Activated CD8-positive, alpha-beta T cell treated with anti-CD3 and anti-CD28 coated beads for 36 hours (primary cell): Measurements from ENCODE around the gene RGMB. TPM values are rescaled to one million over a fixed set of nuclear protein-coding genes. Genes with fewer than 3 reads are reported as not detected.

ENCODE experiments used
- ATAC-seq: fragments of 200-7000 bp; cut with Tn5 transposase; one replicate; pipeline ENCODE4 v1.10.0; 2021; ENCODE audit warnings: mild to moderate bottlenecking, moderate library complexity
- CTCF ChIA-PET: fragments of 350-600 bp; sonication (Branson Sonifier 250); formaldehyde crosslinking; loops from one replicate; lab custom pipeline; 2021; ENCODE audit warnings: antibody characterized with exemption; lab: Charles Lee
- POLR2A ChIA-PET: fragments of 350-600 bp; sonication (Branson Sonifier 250); formaldehyde crosslinking; loops from one replicate; lab custom pipeline; 2021; ENCODE audit warnings: antibody characterized with exemption; lab: Charles Lee
- DNase-seq: peaks from one replicate; pipeline ENCODE4 v3.0.0-alpha.2; 2020
- H3K27ac Mint-ChIP-seq: one replicate; pipeline ENCODE4 v1.8.0; 2021; ENCODE audit warnings: mild to moderate bottlenecking, mixed read lengths
- H3K27me3 Mint-ChIP-seq: one replicate; pipeline ENCODE4 v1.8.0; 2021; ENCODE audit warnings: mixed read lengths
- H3K36me3 Mint-ChIP-seq: one replicate; pipeline ENCODE4 v1.8.0; 2021; ENCODE audit warnings: low read depth, mixed read lengths
- H3K4me1 Mint-ChIP-seq: one replicate; pipeline ENCODE4 v1.8.0; 2021; ENCODE audit warnings: low read depth, mixed read lengths
- H3K4me3 Mint-ChIP-seq: one replicate; pipeline ENCODE4 v1.8.0; 2021; ENCODE audit warnings: mild to moderate bottlenecking, moderate library complexity, mixed read lengths
- H3K9me3 Mint-ChIP-seq: one replicate; pipeline ENCODE4 v1.8.0; 2021; ENCODE audit warnings: mixed read lengths
- intact Hi-C: fragments of 100-400 bp; cut with micrococcal nuclease; formaldehyde crosslinking; loops from one replicate; pipeline ENCODE4 v1.10.0; 2022
- total RNA-seq, 2 experiments: library from RNA; stranded (reverse); gene quantifications; one replicate each; pipeline ENCODE4 v1.2.3, GENCODE V29; 2021
- TF ChIP-seq, protein P1 (sequence below): fragments of 200-600 bp; IDR thresholded peaks from one replicate; pipeline ENCODE4 v1.8.0; 2022; ENCODE audit warnings: antibody characterized with exemption, mild to moderate bottlenecking

The RGMB gene
- total RNA-seq, 2 experiments from 2014 or later = 1.6 to 1.9 TPM

DNA sequence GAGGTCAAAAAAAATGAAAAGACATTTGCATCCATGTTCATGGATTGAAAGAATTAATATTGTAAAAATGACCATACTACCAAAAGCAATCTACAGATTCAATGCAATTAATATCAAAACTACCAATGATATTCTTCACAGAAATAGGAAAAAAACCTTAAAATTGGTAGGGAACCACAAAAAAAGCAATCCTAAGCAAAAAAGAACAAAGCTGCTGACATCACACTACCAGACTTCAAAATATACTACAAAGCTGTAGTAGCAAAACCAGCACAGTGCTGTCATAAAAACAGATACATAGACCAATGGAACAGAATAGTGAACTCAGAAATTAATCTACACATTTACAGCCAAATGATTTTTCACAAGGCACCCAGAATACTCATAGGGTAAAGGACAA, 34.3 kb downstream of the RGMB start:
- DNase-seq (no peak), ATAC-seq (no peak)
- Mint-ChIP-seq H3K36me3 (peaks cover 2% of the 10 kb centered on the region), H3K9me3 (peaks cover 11% of the 10 kb centered on the region), H3K27me3 (peaks cover 2% of the 10 kb centered on the region), H3K27ac (no peak overlapping the region), H3K4me1 (no peaks in the 10 kb centered on the region), H3K4me3 (no peak overlapping the region)
- intact Hi-C loops = no loop called here
- TF ChIP-seq, protein P1, sequence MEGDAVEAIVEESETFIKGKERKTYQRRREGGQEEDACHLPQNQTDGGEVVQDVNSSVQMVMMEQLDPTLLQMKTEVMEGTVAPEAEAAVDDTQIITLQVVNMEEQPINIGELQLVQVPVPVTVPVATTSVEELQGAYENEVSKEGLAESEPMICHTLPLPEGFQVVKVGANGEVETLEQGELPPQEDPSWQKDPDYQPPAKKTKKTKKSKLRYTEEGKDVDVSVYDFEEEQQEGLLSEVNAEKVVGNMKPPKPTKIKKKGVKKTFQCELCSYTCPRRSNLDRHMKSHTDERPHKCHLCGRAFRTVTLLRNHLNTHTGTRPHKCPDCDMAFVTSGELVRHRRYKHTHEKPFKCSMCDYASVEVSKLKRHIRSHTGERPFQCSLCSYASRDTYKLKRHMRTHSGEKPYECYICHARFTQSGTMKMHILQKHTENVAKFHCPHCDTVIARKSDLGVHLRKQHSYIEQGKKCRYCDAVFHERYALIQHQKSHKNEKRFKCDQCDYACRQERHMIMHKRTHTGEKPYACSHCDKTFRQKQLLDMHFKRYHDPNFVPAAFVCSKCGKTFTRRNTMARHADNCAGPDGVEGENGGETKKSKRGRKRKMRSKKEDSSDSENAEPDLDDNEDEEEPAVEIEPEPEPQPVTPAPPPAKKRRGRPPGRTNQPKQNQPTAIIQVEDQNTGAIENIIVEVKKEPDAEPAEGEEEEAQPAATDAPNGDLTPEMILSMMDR = no peak
- ChIA-PET CTCF (no interaction called here), POLR2A (no interaction called here)

DNA sequence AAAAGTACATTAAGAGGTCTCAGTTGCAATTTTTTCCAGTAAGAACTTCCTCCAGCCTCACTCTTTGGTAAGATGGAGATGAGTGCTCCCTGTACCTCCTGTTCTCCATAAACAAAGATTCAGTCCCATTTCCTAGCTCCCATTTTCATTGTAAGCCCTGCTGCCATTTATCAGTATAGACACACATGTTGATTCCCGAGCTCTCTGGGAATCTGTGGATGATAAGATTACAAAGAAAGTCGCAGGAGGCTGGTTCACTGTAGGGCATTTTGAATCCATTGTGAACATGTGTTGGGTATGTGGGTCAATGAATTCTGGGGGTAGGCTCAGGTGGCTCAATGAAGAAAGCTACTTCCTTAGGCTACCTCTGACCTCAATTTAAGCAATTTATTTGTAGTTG, 36.7 kb downstream of the RGMB start:
- ChIA-PET POLR2A (no interaction called here), CTCF (interaction anchor here (1.3 kb wide), 1 partner anchor 42 kb away, joined by 3 read pairs; no protein-coding TSS in a partner anchor)
- H3K4me3 Mint-ChIP-seq = no peak overlapping the region
- no peak for DNase-seq
- peaks cover 9% of the 10 kb centered on the region for H3K9me3 Mint-ChIP-seq
- no peaks in the 10 kb centered on the region for H3K27me3 Mint-ChIP-seq
- peaks cover 2% of the 10 kb centered on the region for H3K36me3 Mint-ChIP-seq
- ATAC-seq = no peak
- peaks cover 2% of the 10 kb centered on the region for H3K4me1 Mint-ChIP-seq
- H3K27ac Mint-ChIP-seq = no peak overlapping the region
- intact Hi-C loops = no loop called here
- TF ChIP-seq, protein P1 = no peak

DNA sequence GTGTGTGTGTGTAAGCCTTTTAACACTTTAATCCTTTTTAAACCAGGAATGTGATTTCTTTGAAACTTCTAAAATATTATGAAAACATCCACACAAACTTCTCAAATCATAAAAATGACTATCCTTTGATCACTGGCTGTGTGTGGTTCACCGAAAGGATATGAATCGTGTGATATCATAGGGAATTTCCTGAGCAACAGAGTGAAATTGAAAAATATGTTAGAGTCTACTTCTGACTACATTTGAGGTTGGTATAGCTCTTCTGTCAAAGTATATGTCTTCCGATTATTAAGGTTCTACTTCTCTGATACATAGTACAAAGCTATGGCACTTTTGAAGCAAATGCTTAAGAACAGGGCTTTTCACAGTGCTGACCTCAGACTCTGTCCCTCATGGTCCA, 40.3 kb downstream of the RGMB start:
- ATAC-seq (no peak), DNase-seq (no peak)
- Mint-ChIP-seq H3K27ac (no peak overlapping the region), H3K36me3 (no peaks in the 10 kb centered on the region), H3K27me3 (peaks cover 3% of the 10 kb centered on the region), H3K4me3 (no peak overlapping the region), H3K9me3 (no peaks in the 10 kb centered on the region), H3K4me1 (peaks cover 2% of the 10 kb centered on the region)
- intact Hi-C loops = no loop called here
- CTCF ChIA-PET = interaction anchor here (1.1 to 1.5 kb wide), 3 partner anchors 17 to 45 kb away, joined by 3 to 7 read pairs (median 5); no protein-coding TSS in a partner anchor
- POLR2A ChIA-PET = no interaction called here
- TF ChIP-seq, protein P1 = no peak

DNA sequence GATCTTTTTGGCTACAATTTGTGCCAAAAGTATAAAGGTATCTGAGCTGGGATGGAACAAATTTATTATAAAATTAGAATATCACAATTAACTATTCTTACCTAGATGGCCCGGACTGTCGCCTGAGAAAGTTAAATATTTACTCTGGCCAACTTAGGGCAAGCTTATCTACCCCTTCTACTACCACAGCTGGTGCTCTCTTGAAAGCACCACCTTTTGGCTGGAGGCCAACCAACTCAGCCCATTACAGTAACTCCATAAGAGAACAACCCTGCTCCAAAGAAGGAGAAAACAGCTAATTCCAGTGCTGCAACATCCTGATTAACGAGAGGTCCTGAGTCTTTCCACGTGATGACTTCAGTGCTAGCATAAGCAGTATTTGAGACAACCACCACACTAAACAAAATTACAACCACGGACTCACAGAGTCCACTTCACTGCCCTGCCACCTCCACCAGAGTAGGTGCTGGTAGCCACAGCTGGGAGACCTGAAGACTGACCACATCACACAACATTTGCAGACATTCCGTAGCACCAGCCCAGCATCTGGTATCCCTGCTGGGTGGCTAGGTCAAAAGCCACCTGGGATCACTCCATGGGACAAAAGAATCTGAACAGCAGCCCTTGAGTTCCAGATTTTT, 43.2 kb downstream of the RGMB start:
- Mint-ChIP-seq H3K27me3 (peaks cover 3% of the 10 kb centered on the region), H3K36me3 (no peaks in the 10 kb centered on the region), H3K9me3 (peaks cover 3% of the 10 kb centered on the region), H3K27ac (no peak overlapping the region), H3K4me3 (no peak overlapping the region), H3K4me1 (peaks cover 2% of the 10 kb centered on the region)
- TF ChIP-seq, protein P1 = no peak
- intact Hi-C loops = no loop called here
- CTCF ChIA-PET = interaction anchor here (1.2 kb wide), 1 partner anchor 45 kb away, joined by 3 read pairs; no protein-coding TSS in a partner anchor
- POLR2A ChIA-PET = no interaction called here
- DNase-seq (no peak), ATAC-seq (no peak)

DNA sequence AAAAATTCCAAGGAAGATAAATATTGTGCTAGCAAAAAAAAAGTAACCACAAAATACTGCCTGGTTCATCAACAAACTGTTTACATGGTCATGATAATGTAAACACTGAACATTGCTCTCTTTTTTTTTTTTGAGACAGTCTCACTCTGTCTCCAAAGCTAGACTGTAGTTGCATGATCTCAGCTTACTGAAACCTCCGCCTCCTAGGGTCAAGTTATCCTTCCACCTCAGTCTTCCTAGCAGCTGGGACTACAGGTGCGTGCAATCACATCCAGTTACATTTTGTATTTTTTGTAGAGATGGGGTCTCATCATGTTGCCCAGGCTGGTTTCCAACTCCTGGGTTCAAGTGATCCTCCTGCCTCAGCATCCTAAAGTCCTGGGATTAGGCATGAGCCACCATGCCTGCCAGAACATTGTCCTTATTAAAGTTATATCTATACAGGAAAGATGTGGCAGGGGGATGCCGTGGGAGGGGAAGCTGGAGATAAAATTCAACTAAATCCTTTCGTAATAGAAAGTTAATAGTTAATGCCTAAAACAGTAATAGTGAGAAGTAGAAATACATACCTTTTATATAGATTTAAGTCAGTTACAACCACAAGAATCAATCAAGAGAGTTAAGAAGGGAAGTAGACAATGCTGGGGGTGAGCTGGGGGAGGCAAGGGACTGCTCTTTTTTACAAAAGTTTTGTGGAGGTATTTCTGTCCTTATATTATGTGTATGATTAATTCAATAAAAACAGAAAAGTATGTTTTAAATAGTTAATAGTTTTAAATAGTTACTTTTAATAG, 52.3 kb downstream of the RGMB start:
- ATAC-seq (no peak), DNase-seq (no peak)
- H3K4me3 Mint-ChIP-seq = no peak overlapping the region
- intact Hi-C loops = no loop called here
- H3K27ac Mint-ChIP-seq = no peak overlapping the region
- no peaks in the 10 kb centered on the region for H3K4me1 Mint-ChIP-seq
- ChIA-PET CTCF (no interaction called here), POLR2A (no interaction called here)
- H3K9me3 Mint-ChIP-seq = peaks cover 3% of the 10 kb centered on the region
- no peaks in the 10 kb centered on the region for H3K36me3 Mint-ChIP-seq
- TF ChIP-seq, protein P1 = no peak
- H3K27me3 Mint-ChIP-seq = no peaks in the 10 kb centered on the region
